Smooth muscle cell (in vitro differentiated cells): Measurements from ENCODE around the gene KRTAP5-7. TPM values are rescaled to one million over a fixed set of nuclear protein-coding genes. Genes with fewer than 3 reads are reported as not detected.

ENCODE experiments used
- DNase-seq: peaks from one replicate; lab custom pipeline; 2025; ENCODE audit not compliant: unreplicated experiment; lab: John Stamatoyannopoulos, UW
- H2AFZ ChIP-seq: fragments of 200-600 bp; sonication (generic); 2 replicates; pipeline ENCODE4 v1.6.0; 2016; ENCODE audit warnings: antibody characterized with exemption, low read depth, mild to moderate bottlenecking
- H3F3A ChIP-seq: fragments of 200-600 bp; sonication (generic); 2 replicates; pipeline ENCODE4 v1.6.0; 2017; ENCODE audit warnings: antibody characterized with exemption, low read depth
- H3K27ac ChIP-seq: fragments of 200-600 bp; sonication (generic); 2 replicates; pipeline ENCODE4 v1.5.1; 2016; ENCODE audit warnings: low read depth, mild to moderate bottlenecking
- H3K27me3 ChIP-seq: fragments of 200-600 bp; sonication (generic); 2 replicates; pipeline ENCODE4 v1.6.1; 2016; ENCODE audit warnings: low read depth, mild to moderate bottlenecking
- H3K36me3 ChIP-seq: fragments of 200-600 bp; sonication (generic); 2 replicates; pipeline ENCODE4 v1.5.1; 2016; ENCODE audit warnings: low read depth
- H3K4me1 ChIP-seq: fragments of 200-600 bp; sonication (generic); 2 replicates; pipeline ENCODE4 v1.5.1; 2016; ENCODE audit warnings: low read depth
- H3K4me2 ChIP-seq: fragments of 200-600 bp; sonication (generic); 2 replicates; pipeline ENCODE4 v1.6.0; 2016; ENCODE audit warnings: mild to moderate bottlenecking
- H3K4me3 ChIP-seq: fragments of 200-600 bp; sonication (generic); 2 replicates; pipeline ENCODE4 v1.5.1; 2016; ENCODE audit warnings: mild to moderate bottlenecking
- H3K79me2 ChIP-seq: fragments of 200-600 bp; sonication (generic); 2 replicates; pipeline ENCODE4 v1.6.0; 2016; ENCODE audit warnings: low read depth, mild to moderate bottlenecking
- H3K9ac ChIP-seq: fragments of 200-600 bp; sonication (generic); 2 replicates; pipeline ENCODE4 v1.6.0; 2016; ENCODE audit warnings: low read depth
- H3K9me3 ChIP-seq: fragments of 200-600 bp; sonication (generic); replicated peaks from 2 replicates; pipeline ENCODE4 v1.5.1; 2016; ENCODE audit warnings: low read depth
- H4K20me1 ChIP-seq: fragments of 200-600 bp; sonication (generic); 2 replicates; pipeline ENCODE4 v1.6.0; 2016; ENCODE audit warnings: low read depth
- WGBS: methylation state at CpG from one replicate; pipeline ENCODE4 v1.1.7; 2016; ENCODE audit warnings: low lambda C conversion rate; 5-methylcytosine and 5-hydroxymethylcytosine counted together
- polyA plus RNA-seq: library from polyadenylated mRNA; unstranded; fragments of >200 nt; fragmentation: Nextera tagmentation; extraction: Ambion mirVana; gene quantifications from 2 replicates; pipeline ENCODE4 v1.2.1, GENCODE V29; 2016
- total RNA-seq: library from RNA; depleted of rRNA; stranded (reverse); fragments of >200 nt; gene quantifications from 2 replicates; pipeline ENCODE4 v1.2.3, GENCODE V29; 2014
- TF ChIP-seq, protein P1 (sequence below): fragments of 200-600 bp; sonication (generic); IDR thresholded peaks from 2 replicates; pipeline ENCODE4 v1.5.1; 2017; ENCODE audit warnings: borderline replicate concordance, mild to moderate bottlenecking, antibody characterized with exemption; ENCODE audit not compliant: insufficient read depth, poor library complexity, severe bottlenecking

The KRTAP5-7 gene
- total and polyA plus RNA-seq, 2 experiments from 2014 or later: not detected

GRCh38 chr11:71542879-71543777 is 16.1 kb downstream of the KRTAP5-7 start:
- 82% methylated on average over 15 of the region's 15 CpGs for WGBS
- Histone ChIP-seq H3K4me2 (no peak overlapping the region), H3F3A (no peaks in the 10 kb centered on the region), H4K20me1 (no peaks in the 10 kb centered on the region), H3K9me3 (no peaks in the 10 kb centered on the region), H2AFZ (no peak overlapping the region), H3K4me1 (no peaks in the 10 kb centered on the region), H3K27ac (no peak overlapping the region), H3K4me3 (no peak overlapping the region), H3K36me3 (no peaks in the 10 kb centered on the region), H3K9ac (no peak overlapping the region), H3K27me3 (no peaks in the 10 kb centered on the region), H3K79me2 (no peaks in the 10 kb centered on the region)
- DNase-seq: no peak
- TF ChIP-seq, protein P1, sequence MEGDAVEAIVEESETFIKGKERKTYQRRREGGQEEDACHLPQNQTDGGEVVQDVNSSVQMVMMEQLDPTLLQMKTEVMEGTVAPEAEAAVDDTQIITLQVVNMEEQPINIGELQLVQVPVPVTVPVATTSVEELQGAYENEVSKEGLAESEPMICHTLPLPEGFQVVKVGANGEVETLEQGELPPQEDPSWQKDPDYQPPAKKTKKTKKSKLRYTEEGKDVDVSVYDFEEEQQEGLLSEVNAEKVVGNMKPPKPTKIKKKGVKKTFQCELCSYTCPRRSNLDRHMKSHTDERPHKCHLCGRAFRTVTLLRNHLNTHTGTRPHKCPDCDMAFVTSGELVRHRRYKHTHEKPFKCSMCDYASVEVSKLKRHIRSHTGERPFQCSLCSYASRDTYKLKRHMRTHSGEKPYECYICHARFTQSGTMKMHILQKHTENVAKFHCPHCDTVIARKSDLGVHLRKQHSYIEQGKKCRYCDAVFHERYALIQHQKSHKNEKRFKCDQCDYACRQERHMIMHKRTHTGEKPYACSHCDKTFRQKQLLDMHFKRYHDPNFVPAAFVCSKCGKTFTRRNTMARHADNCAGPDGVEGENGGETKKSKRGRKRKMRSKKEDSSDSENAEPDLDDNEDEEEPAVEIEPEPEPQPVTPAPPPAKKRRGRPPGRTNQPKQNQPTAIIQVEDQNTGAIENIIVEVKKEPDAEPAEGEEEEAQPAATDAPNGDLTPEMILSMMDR: no peak

DNA sequence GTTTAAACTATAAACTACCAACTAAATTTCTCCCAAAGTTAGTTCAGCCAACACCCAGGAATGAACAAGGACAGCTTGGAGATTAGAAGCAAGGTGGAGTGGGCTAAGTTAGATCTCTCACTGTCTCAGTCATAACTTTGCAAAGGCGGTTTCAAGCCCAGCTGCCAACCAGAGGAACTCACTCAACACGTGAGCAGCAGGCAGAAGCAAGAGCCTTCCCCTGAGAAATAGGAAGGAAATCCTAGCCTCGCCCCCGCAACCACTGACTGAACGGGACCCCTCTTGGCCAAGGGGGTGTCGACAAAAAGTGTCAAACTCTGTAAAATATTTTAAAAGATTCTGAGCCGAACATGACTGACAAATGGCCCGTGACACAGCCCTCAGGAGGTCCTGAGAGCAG is 16.8 kb downstream of the KRTAP5-7 start:
- Histone ChIP-seq H3K36me3 (no peaks in the 10 kb centered on the region), H3K9ac (no peak overlapping the region), H3K27ac (no peak overlapping the region), H3K4me3 (no peak overlapping the region), H3K9me3 (no peaks in the 10 kb centered on the region), H3F3A (no peaks in the 10 kb centered on the region), H4K20me1 (no peaks in the 10 kb centered on the region), H3K79me2 (no peaks in the 10 kb centered on the region), H3K27me3 (no peaks in the 10 kb centered on the region), H2AFZ (no peak overlapping the region), H3K4me1 (no peaks in the 10 kb centered on the region), H3K4me2 (no peak overlapping the region)
- WGBS: 88% methylated on average over 8 of the region's 8 CpGs
- TF ChIP-seq, protein P1: no peak
- no peak for DNase-seq

DNA sequence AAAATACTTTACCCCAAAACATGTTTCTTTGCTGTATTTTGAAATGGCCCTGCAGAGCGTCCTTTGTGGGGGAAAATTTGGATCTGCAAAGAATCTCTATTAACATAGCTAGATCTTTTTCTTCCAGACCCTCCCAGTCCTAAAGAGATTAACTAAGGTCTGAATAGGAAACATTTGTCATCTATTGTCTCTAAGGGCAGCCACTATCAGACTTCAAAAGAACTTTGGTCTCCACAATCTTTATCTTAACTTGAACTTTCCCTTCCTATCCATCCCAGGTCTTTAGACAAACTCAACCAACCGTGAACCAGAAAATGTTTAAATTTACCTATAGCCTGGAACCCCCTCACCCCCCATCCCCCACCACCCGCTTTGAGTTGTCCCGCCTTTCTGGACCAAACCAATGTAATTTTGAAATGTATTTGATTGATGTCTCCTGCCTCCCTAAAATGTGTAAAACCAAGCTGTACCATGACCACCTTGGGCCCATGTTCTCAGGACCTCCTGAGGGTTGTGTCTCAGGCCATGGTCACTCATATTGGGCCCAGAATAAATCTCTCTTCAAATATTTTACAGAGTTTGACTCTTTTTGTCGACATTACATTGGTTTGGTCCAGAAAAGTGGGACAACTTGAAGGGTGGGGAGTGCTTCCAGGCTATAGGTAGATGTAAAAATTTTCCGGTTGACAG is 17.6 kb downstream of the KRTAP5-7 start:
- Histone ChIP-seq H3K4me2 (no peak overlapping the region), H3K4me1 (no peaks in the 10 kb centered on the region), H3K36me3 (no peaks in the 10 kb centered on the region), H3K9ac (no peak overlapping the region), H2AFZ (no peak overlapping the region), H3K9me3 (no peaks in the 10 kb centered on the region), H3K27me3 (peaks cover 5% of the 10 kb centered on the region), H3K79me2 (no peaks in the 10 kb centered on the region), H3K4me3 (no peak overlapping the region), H3F3A (no peaks in the 10 kb centered on the region), H3K27ac (no peak overlapping the region), H4K20me1 (no peaks in the 10 kb centered on the region)
- no peak for DNase-seq
- WGBS: 84% methylated on average over 6 of the region's 6 CpGs
- TF ChIP-seq, protein P1: no peak
